Psoas muscle (tissue), 8 donors: ENCODE results near the gene MEPCE. TPM values are rescaled to one million over a fixed set of nuclear protein-coding genes. Genes with fewer than 3 reads are reported as not detected.

Source experiments
- ATAC-seq, 4 donors: fragments of 200-7000 bp; cut with Tn5 transposase; one replicate each; pipeline ENCODE4 v1.9.1; 2020; ENCODE audit warnings: moderate library complexity in 3 of 4, mild to moderate bottlenecking in 2 of 4
- DNase-seq, 2 donors: peaks; one replicate each; pipeline ENCODE4 v3.0.0-alpha.2; 2020
- H3K27ac ChIP-seq: fragments of 200-600 bp; one replicate; pipeline ENCODE4 v1.8.0; 2022
- H3K27me3 ChIP-seq, 3 donors: fragments of 200-600 bp in 1 of 3; one replicate each; pipeline versions ENCODE4 v1.6.1 to v1.8.0; 2013 to 2022; ENCODE audit warnings: low read length in 2 of 3, mild to moderate bottlenecking in 2 of 3, moderate library complexity in 1 of 3; ENCODE audit not compliant: insufficient read depth in 3 of 3
- H3K36me3 ChIP-seq, 2 donors: fragments of 200-600 bp in 1 of 2; one replicate each; pipeline versions ENCODE4 v1.6.1 to v1.8.0; 2013 to 2022; ENCODE audit warnings: low read depth in 1 of 2, mild to moderate bottlenecking in 1 of 2, moderate library complexity in 1 of 2; ENCODE audit not compliant: insufficient read depth in 1 of 2
- H3K4me1 ChIP-seq: fragments of 200-600 bp; one replicate; pipeline ENCODE4 v1.8.0; 2022
- H3K4me3 ChIP-seq: fragments of 200-600 bp; one replicate; pipeline ENCODE4 v1.8.0; 2022; ENCODE audit warnings: mild to moderate bottlenecking
- H3K9me3 ChIP-seq: fragments of 200-600 bp; one replicate; pipeline ENCODE4 v1.8.0; 2022
- CTCF ChIP-seq: fragments of 200-600 bp; IDR thresholded peaks from one replicate; pipeline ENCODE4 v1.8.0; 2022; ENCODE audit warnings: antibody characterized with exemption
- WGBS, 3 donors: extraction: QIAGEN DNeasy Blood & Tissue Kit; methylation state at CpG; one replicate each; pipeline versions ENCODE4 v1.1.6 to v1.1.7; 2013; 5-methylcytosine and 5-hydroxymethylcytosine counted together
- intact Hi-C, 2 donors: fragments of 100-400 bp; cut with DNase I; formaldehyde crosslinking; loops; one replicate each; pipeline versions ENCODE4 v1.11.0 to v1.14.2; 2022
- polyA plus RNA-seq, 3 donors: library from polyadenylated mRNA; stranded (reverse); fragments of 200-250 nt; gene quantifications; one replicate each; pipeline ENCODE4 v1.2.3, GENCODE V29; 2013
- total RNA-seq, 4 donors: library from RNA; stranded (reverse); fragmentation: NEBNext Ultra II Directional in 2 of 4; extraction: Animal tissue kit (Norgen Biotek cat#: 25700) in 2 of 4; gene quantifications; one replicate each; pipeline versions ENCODE4 v1.2.1 to v1.2.4, GENCODE V29; 2021 to 2023
- donor health status: healthy with polysubstance abuse.
- donor health status: DM: no; HTN: no; CAD: no; lungs with moderate emphysema.
- donor health status: Bipolar disorder and iron deficiency.
- donor health status: healthy.
- donor health status: DM: yes; HTN: yes; CAD: no.
- donor health status: DM: no; HTN: no; CAD: no.
- donor health status: DM: no; HTN: no; CAD: no.
- donor health status: DM: yes; HTN: yes; CAD: no.

The MEPCE gene
- total and polyA plus RNA-seq, 7 donors, result 27.2 to 41.5 (median 35.6) TPM

- no peak for ATAC-seq
- DNase-seq, result no peak
- intact Hi-C loops, result no loop called here
- Histone ChIP-seq H3K4me3 (no peak overlapping the region), H3K9me3 (no peaks in the 10 kb centered on the region), H3K4me1 (peaks cover 18% of the 10 kb centered on the region), H3K27me3 (no peaks in the 10 kb centered on the region), H3K36me3 (no peaks in the 10 kb centered on the region), H3K27ac (no peak overlapping the region)
- 65 to 71% (median 70%) methylated on average over 6 of the region's 6 CpGs for WGBS, 3 donors
- no peak for TF ChIP-seq CTCF
Measured at GRCh38 chr7:100384628-100385294, 44.9 kb upstream of the MEPCE start.

GRCh38 chr7:100386940-100387339, 42.7 kb upstream of the MEPCE start:
- no peak overlapping the region for H3K27ac ChIP-seq
- no peaks in the 10 kb centered on the region for H3K9me3 ChIP-seq
- no peak for ATAC-seq
- no peak for TF ChIP-seq CTCF
- DNase-seq, result no peak
- intact Hi-C loops, result no loop called here
- peaks cover 18% of the 10 kb centered on the region for H3K4me1 ChIP-seq
- WGBS, 3 donors, result 41 to 55% (median 41%) methylated on average over 5 of the region's 5 CpGs
- H3K36me3 ChIP-seq, result no peaks in the 10 kb centered on the region
- no peak overlapping the region for H3K4me3 ChIP-seq
- no peaks in the 10 kb centered on the region for H3K27me3 ChIP-seq

GRCh38 chr7:100387695-100388094, 41.9 kb upstream of the MEPCE start:
- Histone ChIP-seq H3K36me3 (no peaks in the 10 kb centered on the region), H3K4me3 (no peak overlapping the region), H3K4me1 (peaks cover 18% of the 10 kb centered on the region), H3K9me3 (no peaks in the 10 kb centered on the region), H3K27me3 (no peaks in the 10 kb centered on the region), H3K27ac (no peak overlapping the region)
- DNase-seq, result no peak
- no peak for ATAC-seq
- intact Hi-C loops, result no loop called here
- 81 to 84% (median 81%) methylated on average over 2 of the region's 2 CpGs for WGBS, 3 donors
- TF ChIP-seq CTCF, result no peak

- Histone ChIP-seq H3K4me3 (no peak overlapping the region), H3K4me1 (peaks cover 18% of the 10 kb centered on the region), H3K9me3 (no peaks in the 10 kb centered on the region), H3K36me3 (no peaks in the 10 kb centered on the region), H3K27ac (no peak overlapping the region), H3K27me3 (no peaks in the 10 kb centered on the region)
- WGBS, 3 donors, result 55 to 66% (median 57%) methylated on average over 9 of the region's 9 CpGs
- no peak for DNase-seq
- TF ChIP-seq CTCF, result no peak
- ATAC-seq, result no peak
- intact Hi-C loops, result loop anchor here in 1 of 2 donors (5.0 kb wide), 1 partner anchor 32 kb away; the partner anchor contains the start of gene PILRB
Measured at GRCh38 chr7:100389437-100390088, 40.1 kb upstream of the MEPCE start.
